ENCODE data around the gene RARRES2.

GRCh38 chr7:150311146-150311545 lies 30.3 kb downstream of the RARRES2 start:
- no peak for TF ChIP-seq YY1 (IDR thresholded peaks at IDR 0.05; ENCODE audit: insufficient read depth, insufficient read length)
- TF ChIP-seq SUZ12 (IDR thresholded peaks at IDR 0.05; ENCODE audit: extremely low read depth, insufficient read depth, insufficient read length) = no peak
- TF ChIP-seq ZNF274 (IDR thresholded peaks at IDR 0.05; ENCODE audit: low read depth, low read length) = no peak
